HG02885 (cell line): ENCODE results near the gene ZIC1.

Experiments used
- ATAC-seq: cut with Tn5 transposase; IDR thresholded peaks from one replicate; pipeline ENCODE4 v1.9.1; 2021; ENCODE audit warnings: mild to moderate bottlenecking; ENCODE audit not compliant: unreplicated experiment, poor library complexity

The ZIC1 gene

GRCh38 chr3:147379651-147380050, 29.5 kb upstream of the ZIC1 start:
- ATAC-seq: no peak

DNA sequence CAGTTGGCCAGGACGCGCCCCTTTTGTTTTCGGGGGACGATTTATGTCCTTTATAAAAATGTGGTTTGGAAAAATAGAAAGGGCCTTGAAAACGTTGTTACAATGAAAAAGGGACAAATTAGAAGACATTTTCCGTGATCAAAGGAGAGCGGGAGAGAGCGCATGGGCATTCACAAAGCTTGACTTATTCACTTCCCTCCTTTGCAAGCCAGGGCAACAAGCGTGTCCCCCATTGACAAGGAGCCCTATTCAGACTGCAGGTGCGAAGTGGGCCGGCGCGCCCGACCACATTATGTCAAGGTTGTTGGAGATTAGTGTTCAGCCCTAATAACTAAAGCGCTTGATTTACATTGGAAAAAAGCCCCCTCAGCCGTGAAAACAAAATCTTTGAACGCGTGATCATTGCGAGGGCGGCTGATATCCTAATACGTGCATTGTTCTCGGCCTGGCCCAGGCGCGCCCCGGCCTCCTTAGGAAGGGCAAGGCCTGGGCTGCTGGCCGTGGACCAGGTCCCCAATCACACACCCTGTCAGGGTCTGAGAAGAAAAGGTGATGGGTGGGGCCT, 28.7 kb upstream of the ZIC1 start:
- ATAC-seq: no peak

DNA sequence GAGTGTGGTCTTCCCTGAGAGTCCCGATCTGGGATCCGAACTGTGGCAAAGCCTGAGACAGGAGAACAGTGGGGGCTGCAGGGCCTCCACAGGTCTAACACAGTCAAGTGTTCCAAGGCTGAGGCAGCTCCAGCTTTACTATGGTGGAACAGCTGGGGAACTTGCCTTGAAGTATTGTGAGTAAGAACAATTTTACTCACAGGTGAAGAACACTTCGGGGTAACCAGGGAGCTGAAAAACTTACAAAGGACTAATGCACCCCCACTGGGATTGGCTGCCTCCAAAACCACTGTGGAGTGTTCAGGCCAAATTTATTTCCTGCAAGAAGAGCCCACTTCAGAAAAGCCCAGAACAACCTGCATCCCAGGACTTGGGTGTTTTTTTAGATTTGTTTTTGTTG, 28.2 kb upstream of the ZIC1 start:
- ATAC-seq: no peak

DNA sequence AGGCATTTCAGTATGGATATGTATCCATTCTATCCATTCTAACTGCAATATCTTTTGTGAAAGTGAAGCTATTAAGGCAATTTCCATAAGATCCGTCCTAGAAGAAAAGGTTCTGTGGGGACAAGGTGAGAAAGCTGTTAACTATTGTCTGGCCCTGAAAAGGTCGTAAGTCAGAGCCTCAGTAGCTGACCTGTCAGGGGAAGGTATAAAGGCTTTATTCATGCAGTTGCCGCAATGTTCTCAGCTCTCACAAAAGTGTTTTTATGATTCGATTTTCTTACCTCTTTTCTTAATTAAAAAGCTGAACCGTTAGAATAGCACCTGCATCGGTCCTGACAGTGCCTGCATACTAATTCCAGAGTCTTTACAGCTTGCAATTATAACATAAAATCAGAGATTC, 27.6 kb upstream of the ZIC1 start:
- ATAC-seq: no peak

DNA sequence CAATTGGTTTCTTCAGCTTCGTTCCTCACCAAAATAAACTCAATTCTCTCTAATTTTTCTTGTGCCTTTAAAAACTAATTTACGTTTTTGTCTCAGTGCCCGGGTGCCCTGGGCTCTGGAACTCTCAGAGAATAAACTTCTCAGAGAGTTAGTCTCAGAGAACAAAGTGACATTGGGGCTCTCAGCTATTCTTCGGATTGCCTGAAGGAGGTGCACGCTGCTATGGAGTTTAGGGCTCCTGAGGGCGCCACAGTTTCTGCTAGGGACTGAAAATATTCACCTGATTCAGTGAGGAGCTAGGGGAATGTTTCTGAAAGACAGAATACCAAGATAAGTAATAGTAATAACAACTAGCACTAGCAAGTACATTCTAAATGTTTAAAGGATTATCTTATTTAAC, 25.5 kb upstream of the ZIC1 start:
- ATAC-seq: no peak

- ATAC-seq: no peak
Measured at GRCh38 chr3:147384210-147385058, 24.7 kb upstream of the ZIC1 start.

DNA sequence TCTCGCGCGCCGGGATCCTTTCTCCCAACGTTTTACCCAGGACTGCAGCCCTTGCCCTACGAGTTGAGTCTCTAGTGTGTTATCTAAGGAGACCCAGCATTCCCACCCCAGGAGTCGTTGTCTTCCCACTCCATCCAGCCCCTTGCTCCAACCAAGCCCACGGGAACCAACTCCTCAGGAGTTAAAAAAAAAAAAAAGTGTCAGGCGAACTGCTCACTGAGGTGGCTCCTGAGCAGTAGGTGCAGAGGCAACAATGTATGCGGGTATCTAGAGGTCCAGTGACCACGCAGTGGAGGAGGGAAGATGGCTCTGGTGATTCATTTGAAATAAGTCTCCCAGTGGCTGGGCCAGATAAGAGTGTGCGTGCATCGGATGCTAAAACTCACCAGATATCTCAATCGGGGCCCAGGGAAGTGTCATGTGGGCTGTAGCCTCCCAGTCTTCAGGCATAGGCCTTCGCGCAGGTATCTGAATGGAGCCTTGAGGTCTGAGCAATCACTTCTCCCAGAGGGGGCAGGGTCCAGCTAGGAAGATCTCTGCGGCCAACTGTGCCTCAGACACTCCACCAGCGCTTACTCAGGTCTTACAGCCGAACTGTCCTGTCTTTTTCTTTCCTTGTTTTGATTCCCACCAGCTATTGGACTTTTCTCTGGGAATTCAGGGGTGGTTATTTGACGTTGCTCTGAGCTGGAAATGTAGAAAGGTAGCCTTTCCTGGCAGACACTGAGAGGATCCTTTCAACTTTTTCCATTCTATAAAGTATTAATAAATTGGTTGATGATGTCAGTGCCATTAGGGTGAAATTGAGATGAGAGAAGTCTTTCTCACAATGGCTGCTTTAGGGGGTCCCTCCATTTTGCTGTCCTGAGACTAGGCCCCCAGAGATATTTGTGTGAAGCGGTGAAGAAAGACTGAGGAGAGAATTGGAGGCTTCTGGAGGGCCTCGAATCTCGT, 23.8 kb upstream of the ZIC1 start:
- no peak for ATAC-seq

GRCh38 chr3:147387291-147387884, 21.8 kb upstream of the ZIC1 start:
- ATAC-seq: no peak

GRCh38 chr3:147387885-147388699, 21.1 kb upstream of the ZIC1 start:
- ATAC-seq: no peak

DNA sequence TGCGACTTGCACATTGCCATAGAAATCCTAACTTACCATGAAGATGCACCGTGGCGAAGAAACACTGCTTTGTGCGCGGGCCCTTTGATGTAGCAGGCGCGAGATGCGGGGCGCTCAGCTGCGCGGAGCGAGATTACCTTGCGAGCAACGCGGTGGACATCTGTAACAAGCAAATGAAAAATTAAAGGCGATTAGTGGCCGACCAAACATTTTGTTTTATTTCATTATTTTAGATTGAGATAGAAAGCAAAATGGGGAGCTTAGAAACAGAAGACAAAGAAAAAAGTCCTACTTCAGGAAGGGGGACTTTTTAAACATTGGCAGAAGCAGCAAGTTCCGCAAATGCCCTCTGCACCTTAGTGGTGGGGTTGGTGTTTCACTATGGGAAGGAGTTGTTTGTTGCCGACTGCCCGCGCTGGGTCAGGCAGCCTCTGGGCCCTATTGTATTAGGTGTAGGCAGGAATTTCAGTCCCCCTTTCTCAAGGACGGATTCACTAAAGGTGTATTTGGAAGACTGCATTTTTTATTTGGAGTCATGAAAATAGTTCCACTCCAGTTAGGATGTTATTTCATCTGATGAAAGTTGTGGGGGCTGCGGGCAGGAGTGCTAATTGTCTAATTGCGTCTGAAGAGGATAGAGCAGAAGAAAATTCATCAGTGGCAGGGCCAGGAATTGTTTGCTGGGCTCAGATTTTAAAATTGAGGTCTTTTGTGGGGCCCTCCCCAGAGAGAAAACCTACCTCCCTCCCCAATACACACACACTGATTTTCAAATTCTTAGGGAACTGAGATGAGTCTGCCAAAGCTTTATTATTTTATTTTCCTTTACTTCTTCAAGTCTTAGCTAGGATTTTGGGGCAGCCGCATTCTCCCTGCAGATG, 20.2 kb upstream of the ZIC1 start:
- no peak for ATAC-seq

- ATAC-seq: no peak
Measured at GRCh38 chr3:147389717-147390116, 19.4 kb upstream of the ZIC1 start.

- ATAC-seq: no peak
Measured at GRCh38 chr3:147390589-147391569, 18.3 kb upstream of the ZIC1 start.

DNA sequence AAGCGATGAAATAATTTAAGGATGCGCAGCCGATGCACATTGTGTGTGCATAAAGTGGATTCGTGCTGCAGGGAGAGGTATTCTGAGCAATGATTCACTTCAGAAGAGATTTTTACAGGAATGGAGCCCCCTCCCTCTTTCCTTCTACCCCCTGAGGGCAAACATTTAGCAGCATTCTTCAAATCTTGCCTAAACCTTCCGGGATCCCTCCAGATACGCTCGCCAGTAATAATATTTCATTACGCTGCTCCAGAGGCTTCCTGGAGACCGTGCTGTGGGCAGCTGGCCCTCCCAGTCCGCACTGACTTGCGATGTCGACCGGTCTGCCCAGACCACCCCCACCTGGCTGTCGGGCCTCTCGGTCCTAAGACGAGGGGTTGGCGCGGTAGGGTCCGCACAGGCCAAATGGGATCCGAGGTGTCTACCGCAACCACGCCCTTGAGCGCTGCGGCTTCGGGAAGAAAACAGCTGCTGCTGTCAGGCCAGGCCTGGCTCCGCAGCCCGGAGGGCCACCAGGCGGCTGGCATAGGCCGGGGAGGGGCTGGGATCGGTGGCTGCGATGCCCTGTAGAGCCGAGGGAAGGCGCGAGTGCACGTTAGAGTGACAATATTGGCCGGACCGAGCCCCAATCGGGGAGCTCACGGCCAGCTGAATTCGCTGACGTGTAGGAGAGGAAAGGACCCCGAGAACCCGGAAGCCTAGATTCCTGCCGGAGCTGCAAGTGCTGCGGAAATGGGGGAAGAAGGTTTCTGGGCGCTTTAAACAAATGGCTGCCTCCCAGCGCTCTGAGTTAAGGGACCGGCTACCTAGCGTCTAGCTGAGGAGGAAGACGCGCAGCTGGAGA, 17.2 kb upstream of the ZIC1 start:
- ATAC-seq: no peak

DNA sequence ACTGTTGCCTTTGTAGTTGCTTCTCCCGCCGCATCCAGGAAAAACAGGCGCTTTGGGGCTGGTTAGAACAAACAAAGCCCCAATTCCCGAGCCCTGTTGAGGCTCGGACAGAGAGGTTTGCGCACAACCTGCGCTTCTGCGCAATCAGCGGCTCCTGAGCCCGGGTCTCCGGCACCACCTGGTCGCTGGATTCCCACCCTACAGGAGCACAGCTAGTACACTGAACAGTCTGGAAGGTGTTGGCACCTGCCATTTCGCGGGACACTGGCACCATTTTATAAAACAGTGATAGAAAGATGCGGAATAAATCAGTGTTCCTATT, 16.6 kb upstream of the ZIC1 start:
- no peak for ATAC-seq

GRCh38 chr3:147393261-147393942, 15.8 kb upstream of the ZIC1 start:
- no peak for ATAC-seq
